Eye (tissue), 1 donor: ENCODE measurements around the gene CDKN2AIP.
"Not testable (repeated sequence)": the region's sequence is repeated elsewhere in the genome, so short reads cannot be mapped to it uniquely, and the experiment has no call there.

Experiments used
- DNase-seq: peaks from one replicate; pipeline ENCODE4 v3.0.0-alpha.2; 2015

Gene CDKN2AIP

GRCh38 chr4:183416879-183417755 lies 27.3 kb upstream of the CDKN2AIP start:
- DNase-seq, result no peak

GRCh38 chr4:183422962-183423631 lies 21.3 kb upstream of the CDKN2AIP start:
- no peak for DNase-seq

- no peak for DNase-seq
Observed at GRCh38 chr4:183424109-183424744, 20.2 kb upstream of the CDKN2AIP start.

DNA sequence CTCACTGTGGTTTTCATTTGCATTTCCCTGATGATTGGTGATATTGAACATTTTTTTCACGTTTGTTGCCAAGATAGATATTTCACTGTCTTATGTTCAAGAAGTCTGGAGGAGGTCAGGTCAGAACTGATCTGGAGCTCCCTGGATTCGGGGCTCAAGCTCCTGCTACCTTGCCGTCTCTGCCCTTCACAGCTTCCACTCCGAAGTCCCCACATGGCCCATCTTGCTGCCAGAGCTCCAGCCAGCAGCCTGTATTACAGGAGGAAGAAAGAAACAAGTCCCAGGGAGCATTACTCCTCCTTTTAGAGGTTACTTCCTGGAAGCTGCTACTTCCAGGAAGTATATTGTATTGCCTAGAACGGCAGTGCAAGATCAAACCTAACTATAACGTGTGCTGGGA lies 17.9 kb upstream of the CDKN2AIP start:
- no peak for DNase-seq

GRCh38 chr4:183429489-183429888 lies 14.9 kb upstream of the CDKN2AIP start:
- DNase-seq, result no peak

GRCh38 chr4:183430317-183430993 lies 14.0 kb upstream of the CDKN2AIP start:
- peak; percentile 35 for DNase-seq

DNA sequence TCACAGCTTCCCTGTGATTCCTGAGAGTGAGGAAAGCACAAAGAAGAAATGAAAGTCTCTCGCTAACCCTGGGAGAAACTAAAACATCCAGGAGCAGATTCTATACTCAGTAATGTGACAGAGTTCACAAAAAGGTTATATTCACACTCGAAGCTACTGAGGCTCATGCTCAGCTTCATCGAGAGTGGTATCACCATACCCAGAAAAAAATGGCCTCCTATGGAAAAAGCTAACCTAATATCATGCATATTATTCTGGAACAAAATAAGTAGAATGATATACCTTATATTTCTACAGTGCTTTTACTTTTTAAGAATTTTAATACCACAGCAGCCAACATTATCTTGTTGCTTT lies 13.5 kb upstream of the CDKN2AIP start:
- DNase-seq, result no peak

- no peak for DNase-seq
Observed at GRCh38 chr4:183431614-183432013, 12.8 kb upstream of the CDKN2AIP start.

DNA sequence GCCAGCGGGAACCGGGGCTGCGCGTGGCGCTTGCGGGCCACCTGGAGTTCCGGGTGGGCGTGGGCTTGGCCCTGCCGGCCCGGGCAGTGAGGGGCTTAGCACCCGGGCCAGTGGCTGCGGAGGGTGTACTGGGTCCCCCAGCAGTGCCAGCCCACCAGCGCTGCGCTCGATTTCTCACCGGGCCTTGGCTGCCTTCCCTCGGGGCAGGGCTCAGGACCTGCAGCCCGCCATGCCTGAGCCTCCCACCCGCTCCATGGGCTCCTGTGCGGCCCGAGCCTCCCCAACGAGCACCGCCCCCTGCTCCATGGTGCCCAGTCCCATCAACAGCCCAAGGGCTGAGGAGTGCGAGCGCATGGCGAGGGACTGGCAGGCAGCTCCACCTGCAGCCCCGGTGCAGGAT lies 11.3 kb upstream of the CDKN2AIP start:
- DNase-seq, result not testable (repeated sequence)

DNA sequence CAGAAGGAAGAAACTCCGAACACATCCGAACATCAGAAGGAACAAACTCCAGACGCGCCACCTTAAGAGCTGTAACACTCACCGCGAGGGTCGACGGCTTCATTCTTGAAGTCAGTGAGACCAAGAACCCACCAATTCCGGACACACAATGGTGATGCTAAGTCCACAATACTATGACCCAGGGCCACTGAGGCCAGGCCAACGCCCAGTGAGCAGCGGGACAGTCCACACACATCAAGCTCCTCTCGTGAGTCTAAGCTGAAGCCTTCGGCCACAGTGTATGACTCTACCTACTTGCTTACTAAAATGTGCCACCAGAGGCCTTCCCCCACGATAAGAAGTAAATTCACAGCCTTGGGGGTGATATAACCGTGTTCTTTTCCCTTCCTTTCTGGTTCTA lies 10.2 kb upstream of the CDKN2AIP start:
- no peak for DNase-seq

DNA sequence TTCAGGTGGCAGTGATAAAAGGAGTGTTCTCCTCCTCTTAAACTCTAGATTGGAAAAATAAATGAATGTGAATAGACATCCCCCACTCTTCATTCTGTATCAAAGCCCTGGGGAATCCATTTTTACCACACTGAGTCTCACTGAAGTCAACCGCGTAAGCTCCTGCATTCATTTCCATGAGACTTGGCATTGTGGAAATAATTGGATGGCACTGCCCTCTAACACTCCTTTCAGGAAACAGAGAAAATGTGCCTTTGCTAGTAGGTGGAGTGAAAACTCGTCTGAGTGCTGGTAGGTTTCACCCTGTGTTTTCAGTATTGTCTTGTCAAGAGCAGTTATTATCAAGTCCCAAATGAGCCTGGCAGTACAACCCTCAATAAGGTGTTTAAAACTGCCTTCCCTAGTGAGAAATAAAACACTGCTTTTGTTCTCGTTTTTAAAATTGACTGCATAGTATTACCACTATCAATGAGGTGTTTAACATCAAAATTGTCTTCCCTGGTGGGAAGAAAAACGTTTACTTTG lies 9.7 kb upstream of the CDKN2AIP start:
- DNase-seq, result peak; percentile 59

GRCh38 chr4:183435803-183436202 lies 8.6 kb upstream of the CDKN2AIP start:
- DNase-seq, result no peak

DNA sequence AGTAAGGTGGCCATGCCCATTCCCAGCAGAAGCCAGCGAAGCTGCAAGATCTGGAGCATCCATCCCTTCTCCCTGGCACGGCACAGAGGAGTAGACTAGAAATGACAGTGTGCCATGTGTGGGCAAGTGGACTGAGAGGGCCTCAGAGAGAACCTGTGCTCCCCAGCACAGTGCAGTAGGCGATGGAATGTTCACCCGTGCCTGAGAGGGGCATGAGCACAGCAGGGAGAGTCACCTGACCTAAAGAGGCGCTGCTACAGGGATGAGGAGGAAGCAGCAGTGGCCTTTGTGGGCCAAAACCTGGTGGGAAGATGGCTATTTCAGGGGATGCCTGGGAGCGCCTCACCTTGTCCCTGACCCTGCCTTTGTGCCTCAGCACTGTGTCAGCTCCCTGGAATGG lies 8.0 kb upstream of the CDKN2AIP start:
- DNase-seq, result no peak

DNA sequence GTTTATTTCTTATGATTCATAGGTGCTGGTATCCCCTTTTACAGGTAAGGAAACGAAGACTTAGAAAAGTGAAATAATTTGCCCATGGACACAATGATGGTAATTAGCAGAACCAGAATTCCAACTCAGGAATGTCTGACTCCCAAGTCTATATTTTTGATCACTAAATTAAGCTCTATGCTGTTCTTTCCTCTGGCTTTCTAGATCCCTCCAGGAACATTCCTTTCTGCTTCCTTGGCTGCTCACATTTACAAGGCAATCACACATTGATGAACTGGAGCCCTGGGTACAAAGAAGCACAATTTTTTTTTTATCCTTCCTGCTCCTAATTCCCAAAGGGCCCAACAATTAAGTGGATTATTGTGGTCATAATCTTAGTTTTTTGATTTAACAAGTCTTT lies 7.0 kb upstream of the CDKN2AIP start:
- DNase-seq, result no peak

- no peak for DNase-seq
Observed at GRCh38 chr4:183438458-183439113, 5.8 kb upstream of the CDKN2AIP start.

DNA sequence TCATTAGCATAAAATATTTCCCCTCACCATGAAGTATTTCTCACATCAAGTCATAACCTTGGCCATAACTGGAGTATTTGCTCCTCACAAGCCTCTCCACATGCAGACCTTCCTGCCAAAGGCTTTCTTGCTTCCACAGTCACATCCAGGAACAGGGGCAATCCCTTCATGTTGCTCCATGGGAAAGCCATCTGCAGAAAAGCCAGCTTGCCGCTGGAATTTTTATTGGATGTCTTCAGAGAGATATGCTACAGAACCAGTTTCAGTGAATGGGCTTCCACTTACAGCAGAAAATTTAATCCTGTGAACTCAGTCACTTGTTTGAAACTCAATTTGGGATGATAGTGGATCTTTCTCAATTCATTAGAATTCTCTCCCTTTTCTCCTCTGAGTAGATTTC lies 3.2 kb upstream of the CDKN2AIP start:
- no peak for DNase-seq

- DNase-seq, result peak; percentile 92
Observed at GRCh38 chr4:183443655-183444213, 702 bp upstream of the CDKN2AIP start.

- DNase-seq, result no peak
Observed at GRCh38 chr4:183445097-183445428, 627 bp downstream of the CDKN2AIP start.

- DNase-seq, result no peak
Observed at GRCh38 chr4:183447646-183448045, 3.2 kb downstream of the CDKN2AIP start.

GRCh38 chr4:183448436-183448835 lies 4.0 kb downstream of the CDKN2AIP start:
- no peak for DNase-seq

GRCh38 chr4:183449193-183449882 lies 4.9 kb downstream of the CDKN2AIP start:
- DNase-seq, result no peak

DNA sequence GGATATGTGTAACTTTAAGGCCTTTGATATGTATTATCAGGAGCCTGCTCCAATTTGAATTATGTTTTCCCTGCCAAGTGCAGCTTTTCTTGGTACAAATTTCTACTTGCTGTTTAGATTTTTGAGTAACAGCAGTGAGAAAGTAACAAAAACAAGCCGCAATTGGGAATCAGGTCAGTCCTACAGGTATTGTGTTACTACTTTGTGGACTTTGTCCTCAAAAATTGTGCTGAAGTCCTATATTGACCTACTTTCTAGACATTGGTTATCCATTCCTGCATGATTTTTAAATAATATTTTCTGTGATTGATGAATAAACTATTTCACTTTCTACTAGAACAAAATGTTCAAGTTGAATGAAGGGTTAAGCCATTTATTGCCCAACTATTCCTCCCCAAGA lies 5.7 kb downstream of the CDKN2AIP start:
- no peak for DNase-seq
